Mesendoderm (in vitro differentiated cells): ENCODE measurements around the gene ONECUT3.

Experiments
- DNase-seq: peaks from one replicate; pipeline ENCODE4 v3.0.0; 2013
- H2AK5ac ChIP-seq: 2 replicates; pipeline ENCODE4 v1.6.1; 2013; ENCODE audit warnings: low read length, inconsistent platforms
- H2BK120ac ChIP-seq: 2 replicates; pipeline ENCODE4 v1.6.1; 2013; ENCODE audit warnings: low read depth, mild to moderate bottlenecking, low read length, moderate library complexity, mixed read lengths
- H2BK15ac ChIP-seq: replicated peaks from 2 replicates; pipeline ENCODE4 v1.6.1; 2013; ENCODE audit warnings: low read depth, mild to moderate bottlenecking, moderate library complexity
- H2BK5ac ChIP-seq: 2 replicates; pipeline ENCODE4 v1.6.1; 2013; ENCODE audit warnings: low read length, inconsistent platforms
- H3K18ac ChIP-seq: 2 replicates; pipeline ENCODE4 v1.6.1; 2013; ENCODE audit warnings: mild to moderate bottlenecking, low read length, mixed read lengths
- H3K23ac ChIP-seq: one replicate; pipeline ENCODE4 v1.6.1; 2013; ENCODE audit warnings: low read length
- H3K27ac ChIP-seq: 2 replicates; pipeline ENCODE4 v1.5.1; 2013; ENCODE audit warnings: low read depth, mild to moderate bottlenecking, inconsistent platforms, low read length, moderate library complexity
- H3K27me3 ChIP-seq: 2 replicates; pipeline ENCODE4 v1.6.1; 2013; ENCODE audit warnings: low read length, control low read depth, mild to moderate bottlenecking, inconsistent platforms; ENCODE audit not compliant: insufficient read depth, poor library complexity
- H3K36me3 ChIP-seq: 2 replicates; pipeline ENCODE4 v1.6.1; 2013; ENCODE audit warnings: low read length, inconsistent platforms; ENCODE audit not compliant: control insufficient read depth, insufficient read depth
- H3K4ac ChIP-seq: one replicate; pipeline ENCODE4 v1.6.1; 2013; ENCODE audit warnings: low read depth, mild to moderate bottlenecking, low read length, moderate library complexity
- H3K4me1 ChIP-seq: 2 replicates; pipeline ENCODE4 v1.6.1; 2013; ENCODE audit warnings: low read depth, low read length, inconsistent platforms; ENCODE audit not compliant: control insufficient read depth
- H3K4me2 ChIP-seq: 2 replicates; pipeline ENCODE4 v1.6.1; 2013; ENCODE audit warnings: low read length
- H3K4me3 ChIP-seq: 2 replicates; pipeline ENCODE4 v1.5.1; 2013; ENCODE audit warnings: mild to moderate bottlenecking, low read length
- H3K56ac ChIP-seq: one replicate; pipeline ENCODE4 v1.6.1; 2013; ENCODE audit warnings: low read length
- H3K79me1 ChIP-seq: 2 replicates; pipeline ENCODE4 v1.6.1; 2013; ENCODE audit warnings: low read length, inconsistent platforms
- H3K79me2 ChIP-seq: 2 replicates; pipeline ENCODE4 v1.6.1; 2013; ENCODE audit warnings: mild to moderate bottlenecking, low read length; ENCODE audit not compliant: control insufficient read depth, insufficient read depth
- H3K9ac ChIP-seq: 2 replicates; pipeline ENCODE4 v1.6.1; 2013; ENCODE audit warnings: low read length, inconsistent platforms
- H4K5ac ChIP-seq: one replicate; pipeline ENCODE4 v1.6.1; 2013; ENCODE audit warnings: low read length
- H4K8ac ChIP-seq: one replicate; pipeline ENCODE4 v1.6.1; 2013; ENCODE audit warnings: low read depth, mild to moderate bottlenecking, control low read depth, low read length, moderate library complexity
- WGBS: extraction: QIAGEN DNeasy Blood & Tissue Kit; methylation state at CpG from one replicate; pipeline ENCODE4 v1.1.7; 2013; ENCODE audit warnings: low lambda C conversion rate, missing lambda C conversion rate; ENCODE audit not compliant: insufficient coverage; ENCODE audit errors: extremely low coverage; 5-methylcytosine and 5-hydroxymethylcytosine counted together

Gene ONECUT3

DNA sequence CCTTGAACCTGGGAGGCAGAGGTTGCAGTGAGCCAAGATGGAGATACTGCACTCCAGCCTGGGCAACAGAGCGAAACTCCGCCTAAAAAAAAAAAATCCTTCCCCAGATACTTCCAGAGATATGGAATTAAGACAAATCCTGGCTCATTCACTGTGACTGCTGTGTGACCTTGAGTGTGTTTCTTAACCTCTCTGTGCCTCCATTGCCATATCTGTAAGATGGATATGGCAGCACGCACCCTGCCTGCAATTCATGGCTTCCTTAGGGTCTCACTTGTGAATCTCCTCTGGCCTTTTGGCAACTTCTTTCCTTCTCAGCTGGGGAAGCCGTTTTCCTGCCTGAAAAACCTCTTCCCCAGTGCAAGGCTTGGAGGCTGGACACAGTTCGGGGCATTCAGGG is 33.8 kb upstream of the ONECUT3 start:
- Histone ChIP-seq H3K23ac (no peak overlapping the region), H4K8ac (no peak overlapping the region), H2BK15ac (no peak overlapping the region), H3K79me2 (no peaks in the 10 kb centered on the region), H3K4ac (no peak overlapping the region), H3K79me1 (no peaks in the 10 kb centered on the region), H2BK120ac (no peak overlapping the region), H2AK5ac (no peak overlapping the region), H3K4me1 (no peaks in the 10 kb centered on the region), H3K36me3 (no peaks in the 10 kb centered on the region), H3K56ac (no peak overlapping the region), H4K5ac (no peak overlapping the region), H3K4me2 (no peak overlapping the region), H3K27me3 (no peaks in the 10 kb centered on the region), H3K9ac (no peak overlapping the region), H3K18ac (no peak overlapping the region), H2BK5ac (no peak overlapping the region), H3K27ac (no peak overlapping the region), H3K4me3 (no peak overlapping the region)
- DNase-seq: no peak
- no CpG with 5 or more reads among the region's 5 CpGs for WGBS

DNA sequence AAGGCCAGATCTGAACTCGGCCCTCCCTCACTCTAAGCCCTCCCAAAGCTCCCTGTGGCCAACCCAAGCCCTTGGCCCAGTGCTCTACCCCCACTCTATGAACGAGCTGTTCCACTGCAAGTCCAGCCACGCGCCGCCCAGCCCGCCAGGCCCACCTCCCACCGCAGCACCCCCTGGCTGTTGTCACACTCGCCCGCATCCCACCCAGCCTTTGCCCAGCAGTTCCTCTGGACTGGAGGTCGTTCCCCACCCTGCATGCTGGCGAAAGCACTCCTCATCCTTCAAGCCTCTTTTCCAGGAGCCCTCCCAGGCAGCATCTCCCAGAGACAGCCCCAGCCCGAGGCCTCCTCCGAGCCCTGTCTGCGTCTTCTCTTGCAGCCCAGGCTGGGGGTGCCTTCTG is 33.1 kb upstream of the ONECUT3 start:
- no peak for DNase-seq
- Histone ChIP-seq H3K79me2 (no peaks in the 10 kb centered on the region), H3K27me3 (no peaks in the 10 kb centered on the region), H2AK5ac (no peak overlapping the region), H3K4me1 (no peaks in the 10 kb centered on the region), H2BK5ac (no peak overlapping the region), H3K4me2 (no peak overlapping the region), H3K27ac (no peak overlapping the region), H2BK120ac (no peak overlapping the region), H4K8ac (no peak overlapping the region), H3K56ac (no peak overlapping the region), H3K4me3 (no peak overlapping the region), H2BK15ac (no peak overlapping the region), H3K18ac (no peak overlapping the region), H3K9ac (no peak overlapping the region), H3K23ac (no peak overlapping the region), H3K36me3 (no peaks in the 10 kb centered on the region), H3K4ac (no peak overlapping the region), H3K79me1 (no peaks in the 10 kb centered on the region), H4K5ac (no peak overlapping the region)
- no CpG with 5 or more reads among the region's 14 CpGs for WGBS

DNA sequence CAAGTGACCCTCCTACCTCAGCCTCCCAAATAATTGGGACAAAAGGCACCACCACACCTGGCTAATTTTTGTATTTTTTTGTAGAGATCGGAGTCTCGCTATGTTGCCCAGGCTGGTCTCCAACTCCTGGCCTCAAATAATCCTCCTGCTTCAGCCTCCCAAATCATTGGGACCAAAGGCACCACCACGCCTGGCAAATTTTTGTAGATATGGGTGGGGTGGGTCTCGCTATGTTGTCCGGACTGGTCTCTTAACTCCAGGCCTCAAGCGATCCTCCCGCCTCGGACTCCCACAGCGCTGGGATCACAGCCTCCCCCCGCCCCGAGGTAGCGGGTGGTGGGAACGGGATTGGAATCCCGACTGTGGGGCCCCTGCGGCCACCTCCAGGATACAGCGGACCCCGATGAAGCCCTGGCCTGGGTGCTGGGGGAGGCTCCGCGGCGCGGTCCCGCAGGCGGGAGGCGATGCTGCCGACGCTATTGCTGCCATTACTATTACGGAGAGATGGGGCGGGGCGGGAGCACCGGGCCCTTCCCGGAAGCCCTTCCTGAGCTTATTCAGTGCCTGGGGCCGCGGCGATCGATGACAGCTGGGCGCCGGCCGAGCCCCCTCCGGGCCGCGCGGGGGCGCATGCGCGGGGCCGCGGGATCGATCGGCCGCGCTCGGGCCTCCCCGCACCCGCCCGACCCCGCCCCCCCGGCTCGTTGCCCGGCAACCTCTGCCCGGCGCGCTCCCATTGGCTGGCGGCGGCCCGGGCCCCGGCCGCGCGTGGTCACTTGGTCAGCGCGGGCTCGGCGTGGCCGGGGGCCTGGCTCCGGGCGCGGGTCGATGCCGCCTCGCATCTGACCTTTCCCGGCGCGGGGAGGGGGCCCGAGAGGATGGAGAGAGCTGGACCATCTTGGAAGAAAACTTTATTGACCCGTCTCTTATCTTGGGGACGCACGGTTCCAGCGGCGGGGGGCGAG is 27.9 kb upstream of the ONECUT3 start:
- H3K79me2 ChIP-seq: no peaks in the 10 kb centered on the region
- H2AK5ac ChIP-seq: no peak overlapping the region
- no CpG with 5 or more reads among the region's 90 CpGs for WGBS
- no peaks in the 10 kb centered on the region for H3K4me1 ChIP-seq
- no peaks in the 10 kb centered on the region for H3K36me3 ChIP-seq
- no peak overlapping the region for H3K23ac ChIP-seq
- peaks cover 5% of the 10 kb centered on the region for H3K27me3 ChIP-seq
- H3K4ac ChIP-seq: no peak overlapping the region
- H3K56ac ChIP-seq: peak overlapping the region; percentile 54
- H3K9ac ChIP-seq: peak overlapping the region; percentile 58
- H2BK5ac ChIP-seq: no peak overlapping the region
- H3K27ac ChIP-seq: no peak overlapping the region
- no peak overlapping the region for H2BK120ac ChIP-seq
- no peak overlapping the region for H4K8ac ChIP-seq
- H3K18ac ChIP-seq: peak overlapping the region; percentile 54
- peak overlapping the region; percentile 35 for H3K4me2 ChIP-seq
- DNase-seq: peak; percentile 83
- H3K79me1 ChIP-seq: no peaks in the 10 kb centered on the region
- H3K4me3 ChIP-seq: no peak overlapping the region
- no peak overlapping the region for H4K5ac ChIP-seq
- no peak overlapping the region for H2BK15ac ChIP-seq

DNA sequence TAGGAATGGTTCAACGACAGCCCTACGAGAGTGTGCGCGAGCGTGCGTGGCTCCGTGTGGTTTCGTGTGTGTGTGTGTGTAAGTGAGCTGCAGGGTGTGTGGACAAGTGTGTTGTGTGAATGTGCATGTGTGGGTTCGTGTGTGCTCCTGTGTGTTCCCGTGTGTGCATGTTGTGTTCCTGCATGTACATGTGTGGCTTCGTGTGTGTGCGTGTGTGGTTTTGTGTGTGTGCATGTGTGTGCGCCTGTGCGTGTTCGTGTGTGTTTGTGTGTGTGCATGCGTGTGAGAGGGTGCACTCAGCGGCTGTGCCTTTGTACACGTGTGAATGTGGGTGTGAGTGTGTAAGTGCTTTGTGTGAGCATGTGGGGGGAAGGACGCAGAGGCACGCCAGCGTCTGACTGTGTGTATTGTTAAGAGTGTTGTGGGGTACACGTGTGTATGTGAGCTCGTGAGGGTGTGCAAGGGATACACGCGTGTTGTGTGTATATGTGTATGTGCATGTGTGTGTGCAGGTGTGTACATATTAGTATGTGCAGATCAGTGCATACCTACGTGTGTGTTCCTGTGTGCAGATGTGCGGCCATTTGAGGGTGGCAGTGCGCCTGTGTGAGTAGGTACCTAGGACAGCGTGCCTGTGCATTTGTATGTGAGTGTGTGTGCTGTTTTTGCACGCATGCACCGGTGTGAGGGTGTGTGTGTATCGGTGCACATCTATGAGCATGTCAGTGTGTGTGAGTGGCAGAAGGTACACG is 24.3 kb upstream of the ONECUT3 start:
- Histone ChIP-seq H3K36me3 (no peaks in the 10 kb centered on the region), H4K8ac (no peak overlapping the region), H3K4ac (no peak overlapping the region), H3K56ac (no peak overlapping the region), H2BK5ac (no peak overlapping the region), H3K9ac (no peak overlapping the region), H3K79me2 (no peaks in the 10 kb centered on the region), H2BK15ac (no peak overlapping the region), H3K4me3 (no peak overlapping the region), H3K4me2 (no peak overlapping the region), H4K5ac (no peak overlapping the region), H3K23ac (no peak overlapping the region), H3K27me3 (peaks cover 5% of the 10 kb centered on the region), H2BK120ac (no peak overlapping the region), H3K27ac (no peak overlapping the region), H3K18ac (no peak overlapping the region), H3K79me1 (no peaks in the 10 kb centered on the region), H2AK5ac (no peak overlapping the region), H3K4me1 (no peaks in the 10 kb centered on the region)
- no CpG with 5 or more reads among the region's 33 CpGs for WGBS
- DNase-seq: no peak

DNA sequence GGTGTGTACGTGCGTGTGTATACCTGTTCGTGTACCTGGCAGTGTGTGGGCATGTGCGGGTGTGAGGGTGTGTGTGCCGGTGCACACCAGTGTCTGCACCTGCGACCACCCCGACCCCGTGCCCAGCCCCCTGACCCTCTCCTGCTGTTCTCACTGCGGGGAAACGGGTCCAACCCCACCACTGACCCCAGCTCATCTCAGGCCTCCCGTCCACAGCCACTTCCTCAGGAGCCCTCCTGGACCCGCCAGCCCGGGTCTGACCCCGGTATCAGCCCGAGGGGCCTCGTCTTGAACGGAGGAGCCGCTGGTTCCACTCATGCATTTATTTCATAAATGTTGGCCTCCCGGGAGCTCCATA is 23.8 kb upstream of the ONECUT3 start:
- Histone ChIP-seq H3K23ac (no peak overlapping the region), H4K5ac (no peak overlapping the region), H3K4me2 (no peak overlapping the region), H3K56ac (no peak overlapping the region), H3K4me1 (no peaks in the 10 kb centered on the region), H2AK5ac (no peak overlapping the region), H3K27me3 (peaks cover 5% of the 10 kb centered on the region), H4K8ac (no peak overlapping the region), H3K4ac (no peak overlapping the region), H3K27ac (no peak overlapping the region), H3K79me2 (no peaks in the 10 kb centered on the region), H3K36me3 (no peaks in the 10 kb centered on the region), H2BK120ac (no peak overlapping the region), H2BK15ac (no peak overlapping the region), H3K4me3 (no peak overlapping the region), H3K79me1 (no peaks in the 10 kb centered on the region), H3K18ac (no peak overlapping the region), H2BK5ac (no peak overlapping the region), H3K9ac (no peak overlapping the region)
- no peak for DNase-seq
- WGBS: no CpG with 5 or more reads among the region's 19 CpGs
